GM12865 (cell line): ENCODE measurements around the gene PDGFC.

ENCODE experiments used
- DNase-seq: peaks from one replicate; pipeline ENCODE4 v3.0.0; 2010; ENCODE audit warnings: low read depth
- H3K4me3 ChIP-seq: 2 replicates; pipeline ENCODE4 v1.5.1; 2011; ENCODE audit warnings: mild to moderate bottlenecking, low read depth, low read length, control low read depth
- TF ChIP-seq, protein P1 (sequence below): IDR thresholded peaks from 2 replicates; pipeline ENCODE4 v1.5.1; 2011; ENCODE audit warnings: low read length, control low read depth, low read depth, inconsistent platforms; ENCODE audit not compliant: insufficient read depth; ENCODE audit errors: missing control alignments

PDGFC gene

DNA sequence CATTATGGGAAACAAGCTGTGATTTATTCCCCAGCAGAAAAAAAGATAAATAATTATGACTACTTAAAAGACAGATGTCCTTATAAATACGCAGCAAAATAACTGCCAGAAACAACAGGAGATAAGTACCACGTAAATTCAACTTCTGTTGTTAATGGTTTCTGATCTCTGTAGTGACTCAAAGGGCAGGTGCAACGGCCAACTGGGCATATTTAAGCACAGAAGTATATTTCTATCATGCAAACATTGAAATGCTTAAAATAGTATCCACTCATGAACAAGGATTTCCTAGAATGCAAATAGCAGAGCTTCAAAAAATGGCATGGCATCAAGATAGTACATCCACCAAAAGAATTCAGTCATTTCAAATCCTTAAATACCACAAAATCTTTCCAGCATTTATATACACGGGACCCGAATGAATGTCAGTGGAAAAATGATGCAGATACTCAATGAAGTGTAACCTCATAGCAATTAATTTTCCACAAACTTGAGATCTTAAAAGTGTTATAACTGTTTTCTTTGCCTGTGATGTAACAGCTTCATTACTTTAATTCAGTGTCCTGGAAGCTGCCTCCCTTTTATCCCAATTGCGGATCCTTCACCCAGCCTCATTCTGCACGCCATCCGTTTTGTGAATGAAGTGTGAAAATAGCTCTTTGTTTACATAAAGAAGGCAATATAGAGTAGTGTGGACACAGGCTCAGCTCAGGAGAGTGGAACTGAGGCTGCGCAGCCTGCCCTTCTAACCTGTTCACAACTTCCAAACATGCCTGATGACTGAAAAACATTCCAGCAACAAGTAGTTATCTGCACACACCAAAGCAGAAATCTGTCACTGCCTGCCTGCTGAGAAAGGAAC, 10.2 kb downstream of the PDGFC start:
- H3K4me3 ChIP-seq = no peak overlapping the region
- TF ChIP-seq, protein P1, sequence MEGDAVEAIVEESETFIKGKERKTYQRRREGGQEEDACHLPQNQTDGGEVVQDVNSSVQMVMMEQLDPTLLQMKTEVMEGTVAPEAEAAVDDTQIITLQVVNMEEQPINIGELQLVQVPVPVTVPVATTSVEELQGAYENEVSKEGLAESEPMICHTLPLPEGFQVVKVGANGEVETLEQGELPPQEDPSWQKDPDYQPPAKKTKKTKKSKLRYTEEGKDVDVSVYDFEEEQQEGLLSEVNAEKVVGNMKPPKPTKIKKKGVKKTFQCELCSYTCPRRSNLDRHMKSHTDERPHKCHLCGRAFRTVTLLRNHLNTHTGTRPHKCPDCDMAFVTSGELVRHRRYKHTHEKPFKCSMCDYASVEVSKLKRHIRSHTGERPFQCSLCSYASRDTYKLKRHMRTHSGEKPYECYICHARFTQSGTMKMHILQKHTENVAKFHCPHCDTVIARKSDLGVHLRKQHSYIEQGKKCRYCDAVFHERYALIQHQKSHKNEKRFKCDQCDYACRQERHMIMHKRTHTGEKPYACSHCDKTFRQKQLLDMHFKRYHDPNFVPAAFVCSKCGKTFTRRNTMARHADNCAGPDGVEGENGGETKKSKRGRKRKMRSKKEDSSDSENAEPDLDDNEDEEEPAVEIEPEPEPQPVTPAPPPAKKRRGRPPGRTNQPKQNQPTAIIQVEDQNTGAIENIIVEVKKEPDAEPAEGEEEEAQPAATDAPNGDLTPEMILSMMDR = no peak
- DNase-seq = no peak

DNA sequence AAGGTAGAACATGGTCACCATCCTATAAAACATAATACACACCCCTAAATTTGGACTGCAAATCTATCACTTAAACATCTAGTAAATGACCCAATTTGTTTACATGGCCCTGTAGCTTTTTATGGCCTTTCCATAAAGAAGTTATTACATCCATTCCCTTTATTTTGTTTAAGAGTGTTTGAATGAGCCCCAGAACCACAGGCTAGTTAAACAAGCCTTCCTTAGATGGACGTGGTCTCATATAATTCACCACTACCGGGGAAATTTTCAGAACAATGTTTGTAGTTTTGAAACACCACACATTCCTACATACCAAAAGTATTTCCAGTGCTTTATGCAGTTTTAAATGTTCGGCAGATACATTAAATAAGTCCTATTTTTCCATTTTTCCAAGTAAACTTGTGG, 12.3 kb downstream of the PDGFC start:
- no peak for DNase-seq
- H3K4me3 ChIP-seq = no peak overlapping the region
- TF ChIP-seq, protein P1 = no peak

DNA sequence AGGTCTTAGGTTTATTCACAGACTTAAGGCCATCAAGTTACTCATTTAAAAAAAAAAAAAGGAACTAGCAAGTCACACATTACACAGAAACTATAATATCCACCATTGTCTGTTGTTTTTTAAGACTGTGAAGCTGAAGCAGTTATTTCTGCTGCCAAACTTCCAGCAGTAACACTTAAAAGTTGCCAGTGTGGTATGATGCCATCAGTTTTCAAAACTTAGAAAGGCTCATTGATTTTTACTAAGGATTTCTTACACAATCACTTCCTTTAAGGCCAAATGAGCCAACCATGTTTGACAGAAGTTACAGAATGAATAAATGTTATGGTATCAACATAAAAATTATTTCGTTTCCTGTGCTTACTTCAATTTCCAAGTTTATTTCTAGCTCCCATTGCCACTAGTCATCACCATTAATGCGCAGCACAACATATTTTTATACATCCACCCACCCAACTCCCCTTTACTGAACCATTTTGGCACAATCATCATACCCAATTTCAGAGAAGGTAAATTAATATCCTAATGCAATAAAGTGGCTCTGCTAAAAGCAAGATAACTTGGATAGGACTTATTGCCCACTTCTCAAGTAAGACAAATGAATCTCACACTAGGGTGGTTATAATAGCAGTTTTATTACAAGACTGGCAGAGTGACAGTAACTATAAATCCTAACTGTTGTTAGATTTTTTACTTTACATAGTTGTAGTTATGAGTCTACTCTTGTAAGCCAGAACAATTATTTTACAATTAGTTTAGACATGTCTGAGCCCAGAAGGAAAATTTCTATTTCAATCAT, 13.1 kb downstream of the PDGFC start:
- H3K4me3 ChIP-seq = no peak overlapping the region
- no peak for DNase-seq
- TF ChIP-seq, protein P1 = no peak

DNA sequence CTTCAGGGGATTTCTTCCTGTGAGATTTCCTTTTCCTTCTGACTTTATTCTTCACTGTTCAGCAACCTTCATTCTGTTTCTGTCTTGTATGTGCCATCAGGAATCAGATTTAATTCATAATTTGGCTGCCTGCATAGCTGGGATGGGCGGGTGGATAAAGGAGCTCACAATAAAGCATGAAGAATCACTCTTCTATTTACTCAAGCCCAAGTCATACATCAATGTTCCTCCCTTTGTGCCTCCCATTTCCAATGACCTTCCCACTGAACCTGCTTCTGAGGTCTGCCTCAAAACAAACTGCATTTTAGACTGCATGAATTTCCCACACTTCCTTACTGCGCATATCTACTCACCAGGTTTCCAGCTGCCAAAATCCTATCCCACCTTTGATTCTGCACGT, 14.0 kb downstream of the PDGFC start:
- no peak for DNase-seq
- TF ChIP-seq, protein P1 = no peak
- no peak overlapping the region for H3K4me3 ChIP-seq

DNA sequence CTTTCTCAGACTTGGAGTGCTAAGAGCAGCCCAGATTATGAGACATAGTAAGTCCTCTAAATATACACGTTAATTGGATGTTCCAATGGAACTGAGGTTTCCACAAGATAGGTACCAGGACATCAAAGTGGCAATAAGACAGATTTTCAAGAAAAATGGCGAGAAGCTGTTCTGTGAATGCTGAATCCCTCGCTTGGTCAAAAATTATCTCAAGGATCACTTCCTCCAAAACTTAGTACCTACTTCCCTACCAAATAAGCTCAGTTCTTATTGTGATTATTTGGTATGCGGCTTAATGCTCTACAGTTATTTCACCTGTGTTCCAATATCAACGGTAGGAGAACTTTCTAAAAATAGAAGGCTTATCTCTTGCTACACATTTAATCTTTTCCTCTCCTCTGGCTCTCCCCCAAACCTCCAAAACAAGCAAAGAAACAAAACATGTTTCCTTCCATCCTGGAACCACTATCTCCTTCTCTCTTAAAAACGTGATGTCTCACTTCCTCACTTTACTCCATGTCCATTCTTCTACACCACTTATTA, 14.7 kb downstream of the PDGFC start:
- TF ChIP-seq, protein P1 = no peak
- no peak for DNase-seq
- no peak overlapping the region for H3K4me3 ChIP-seq

DNA sequence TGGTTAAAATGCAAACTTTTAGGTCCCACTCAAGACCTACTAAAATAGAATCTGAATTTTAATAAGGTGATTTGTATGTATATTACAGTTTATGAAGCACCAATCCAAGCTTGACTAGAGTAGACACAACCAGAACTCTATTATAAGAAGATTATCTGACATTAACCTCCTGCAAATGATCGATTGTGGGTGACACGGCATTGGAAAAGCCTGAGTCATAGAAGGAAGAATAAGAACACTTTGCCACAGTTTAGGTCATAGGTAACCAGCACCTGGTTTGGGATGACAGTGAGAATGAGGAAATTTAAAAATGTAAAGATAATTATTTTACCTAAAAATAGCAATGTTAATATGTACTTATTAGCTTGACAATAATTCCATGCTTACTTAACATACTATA, 15.2 kb downstream of the PDGFC start:
- TF ChIP-seq, protein P1 = no peak
- H3K4me3 ChIP-seq = no peak overlapping the region
- DNase-seq = no peak
